ENCODE measurements around the gene NSUN2. TPM values are rescaled to one million over a fixed set of nuclear protein-coding genes. Genes with fewer than 3 reads are reported as not detected.

Gene NSUN2
- total RNA-seq, 2 donors from 2014 or later, result 42.2 to 52.6 TPM

GRCh38 chr5:6565492-6565891, 67.4 kb downstream of the NSUN2 start:
- Histone ChIP-seq H3K4me3 (no peak overlapping the region), H3K27me3 (replicated peaks; ENCODE audit: insufficient read depth) (no peaks in the 10 kb centered on the region), H3K36me3 (no peaks in the 10 kb centered on the region), H3K9me3 (no peaks in the 10 kb centered on the region), H3K27ac (no peak overlapping the region), H3K4me1 (ENCODE audit: control insufficient read depth in 1 of 2, low read depth in 2 of 2) (peaks cover 4% of the 10 kb centered on the region in 2 donors)
- DNase-seq (ENCODE audit: low spot score) (no peak), ATAC-seq (ENCODE audit: insufficient number of reproducible peaks, low FRiP score, low read depth) (no peak)
- TF ChIP-seq CTCF (IDR thresholded peaks at IDR 0.05), result no peak

- H3K4me1 ChIP-seq (ENCODE audit: control insufficient read depth in 1 of 2, low read depth in 2 of 2), result peaks cover 2 to 26% of the 10 kb centered on the region in 2 donors
- ATAC-seq (ENCODE audit: insufficient number of reproducible peaks, low FRiP score, low read depth), result no peak
- TF ChIP-seq CTCF (IDR thresholded peaks at IDR 0.05), result no peak
These were observed 74.9 kb downstream of the NSUN2 start for GRCh38 chr5:6557807-6558575.

GRCh38 chr5:6556802-6557102, 76.1 kb downstream of the NSUN2 start:
- Histone ChIP-seq H3K9me3 (no peaks in the 10 kb centered on the region), H3K4me3 (no peak overlapping the region), H3K27ac (no peak overlapping the region), H3K36me3 (no peaks in the 10 kb centered on the region), H3K4me1 (ENCODE audit: control insufficient read depth in 1 of 2, low read depth in 2 of 2) (peaks cover 9 to 35% of the 10 kb centered on the region in 2 donors), H3K27me3 (replicated peaks; ENCODE audit: insufficient read depth) (no peaks in the 10 kb centered on the region)
- no peak for TF ChIP-seq CTCF (IDR thresholded peaks at IDR 0.05)
- DNase-seq (ENCODE audit: low spot score) (no peak), ATAC-seq (ENCODE audit: insufficient number of reproducible peaks, low FRiP score, low read depth) (no peak)

More at GRCh38 chr5:6557807-6558575, 74.9 kb downstream of the NSUN2 start:
- no peak for DNase-seq (ENCODE audit: low spot score)
- Histone ChIP-seq H3K36me3 (no peaks in the 10 kb centered on the region), H3K27me3 (replicated peaks; ENCODE audit: insufficient read depth) (no peaks in the 10 kb centered on the region), H3K4me3 (no peak overlapping the region), H3K9me3 (no peaks in the 10 kb centered on the region), H3K27ac (no peak overlapping the region)

GRCh38 chr5:6556089-6556801, 76.6 kb downstream of the NSUN2 start:
- Histone ChIP-seq H3K27me3 (replicated peaks; ENCODE audit: insufficient read depth) (no peaks in the 10 kb centered on the region), H3K36me3 (no peaks in the 10 kb centered on the region), H3K4me3 (no peak overlapping the region), H3K27ac (no peak overlapping the region), H3K9me3 (no peaks in the 10 kb centered on the region), H3K4me1 (ENCODE audit: control insufficient read depth in 1 of 2, low read depth in 2 of 2) (peaks cover 10 to 38% of the 10 kb centered on the region in 2 donors)
- TF ChIP-seq CTCF (IDR thresholded peaks at IDR 0.05), result no peak
- DNase-seq (ENCODE audit: low spot score), result no peak
- ATAC-seq (ENCODE audit: insufficient number of reproducible peaks, low FRiP score, low read depth), result peak; percentile 43

- H3K27ac ChIP-seq, result no peak overlapping the region
- no peak for TF ChIP-seq CTCF (IDR thresholded peaks at IDR 0.05)
- H3K4me1 ChIP-seq (ENCODE audit: control insufficient read depth in 1 of 2, low read depth in 2 of 2), result peaks cover 10 to 44% of the 10 kb centered on the region in 2 donors
- H3K9me3 ChIP-seq, result no peaks in the 10 kb centered on the region
- no peak for ATAC-seq (ENCODE audit: insufficient number of reproducible peaks, low FRiP score, low read depth)
- H3K36me3 ChIP-seq, result no peaks in the 10 kb centered on the region
- H3K27me3 ChIP-seq (replicated peaks; ENCODE audit: insufficient read depth), result no peaks in the 10 kb centered on the region
- DNase-seq (ENCODE audit: low spot score), result no peak
- no peak overlapping the region for H3K4me3 ChIP-seq
These were observed 78.0 kb downstream of the NSUN2 start for GRCh38 chr5:6554812-6555211.

Measured in thoracic aorta (tissue), 2 donors.